ENCODE measurements around the gene D2HGDH.

Gene D2HGDH

DNA sequence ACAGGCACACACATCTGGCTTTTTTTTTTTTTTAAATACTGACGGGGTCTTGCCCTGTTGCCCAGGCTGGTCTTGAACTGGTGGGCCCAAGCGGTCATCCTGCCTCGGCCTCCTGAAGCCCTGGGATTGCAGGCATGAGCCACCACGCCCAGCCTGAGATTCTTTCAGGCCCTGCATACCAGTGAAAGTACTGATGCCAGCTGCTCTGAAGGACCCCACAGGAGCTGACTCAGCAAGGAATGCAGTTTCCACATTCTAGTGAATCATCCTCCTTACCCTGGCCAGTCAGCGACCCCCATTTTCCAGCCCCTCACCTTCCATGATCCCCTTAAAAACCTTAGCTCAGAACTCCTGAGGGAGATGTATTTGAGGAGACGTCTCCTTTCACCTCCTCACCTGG, 42.0 kb upstream of the D2HGDH start:
- peaks cover 5% of the 10 kb centered on the region for H3K36me3 ChIP-seq
- no peaks in the 10 kb centered on the region for H3K9me3 ChIP-seq
- H3K4me1 ChIP-seq (ENCODE audit: control insufficient read depth in 1 of 2, insufficient read depth in 1 of 2, low read depth in 1 of 2, low read length in 1 of 2): peaks cover 9 to 11% of the 10 kb centered on the region in 2 experiments
- TF ChIP-seq, protein P1, sequence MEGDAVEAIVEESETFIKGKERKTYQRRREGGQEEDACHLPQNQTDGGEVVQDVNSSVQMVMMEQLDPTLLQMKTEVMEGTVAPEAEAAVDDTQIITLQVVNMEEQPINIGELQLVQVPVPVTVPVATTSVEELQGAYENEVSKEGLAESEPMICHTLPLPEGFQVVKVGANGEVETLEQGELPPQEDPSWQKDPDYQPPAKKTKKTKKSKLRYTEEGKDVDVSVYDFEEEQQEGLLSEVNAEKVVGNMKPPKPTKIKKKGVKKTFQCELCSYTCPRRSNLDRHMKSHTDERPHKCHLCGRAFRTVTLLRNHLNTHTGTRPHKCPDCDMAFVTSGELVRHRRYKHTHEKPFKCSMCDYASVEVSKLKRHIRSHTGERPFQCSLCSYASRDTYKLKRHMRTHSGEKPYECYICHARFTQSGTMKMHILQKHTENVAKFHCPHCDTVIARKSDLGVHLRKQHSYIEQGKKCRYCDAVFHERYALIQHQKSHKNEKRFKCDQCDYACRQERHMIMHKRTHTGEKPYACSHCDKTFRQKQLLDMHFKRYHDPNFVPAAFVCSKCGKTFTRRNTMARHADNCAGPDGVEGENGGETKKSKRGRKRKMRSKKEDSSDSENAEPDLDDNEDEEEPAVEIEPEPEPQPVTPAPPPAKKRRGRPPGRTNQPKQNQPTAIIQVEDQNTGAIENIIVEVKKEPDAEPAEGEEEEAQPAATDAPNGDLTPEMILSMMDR (IDR thresholded peaks at IDR 0.05): no peak
- H3K27ac ChIP-seq: no peak overlapping the region
- H3K4me3 ChIP-seq (ENCODE audit: low read depth in 1 of 2, low read length in 1 of 2): no peak overlapping the region
- H3K27me3 ChIP-seq: no peaks in the 10 kb centered on the region

DNA sequence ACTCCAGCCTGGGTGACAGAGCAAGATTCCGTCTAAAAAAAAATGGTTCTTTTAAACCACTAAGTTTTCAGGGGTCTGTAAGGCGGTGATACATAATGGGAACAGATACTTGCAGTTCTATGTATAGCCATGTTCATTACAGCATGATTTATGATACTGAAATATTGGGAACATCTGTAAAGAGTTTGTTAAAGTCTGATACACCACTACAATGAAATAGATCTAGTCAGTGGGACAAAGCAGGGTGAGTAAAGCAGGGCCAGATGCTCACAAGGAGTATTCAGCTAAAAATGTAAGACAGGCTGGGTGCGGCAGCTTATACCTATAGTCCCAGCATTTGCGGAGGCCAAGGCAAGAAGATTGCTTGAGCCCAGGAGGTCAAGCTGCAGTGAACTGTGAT, 38.8 kb upstream of the D2HGDH start:
- TF ChIP-seq, protein P1 (IDR thresholded peaks at IDR 0.05): no peak

DNA sequence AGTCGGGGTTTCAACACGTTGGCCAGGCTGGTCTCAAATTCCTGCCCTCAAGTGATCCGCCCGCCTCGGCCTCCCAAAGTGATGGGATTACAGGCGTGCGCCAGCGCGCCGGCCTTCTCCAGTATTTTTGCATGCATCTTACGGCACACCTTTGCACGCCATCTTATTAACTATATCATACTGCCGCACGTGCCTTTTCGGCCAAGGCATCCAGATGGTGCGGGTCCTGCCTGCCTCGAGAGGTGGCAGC, 33.4 kb upstream of the D2HGDH start:
- H3K36me3 ChIP-seq: peaks cover 7% of the 10 kb centered on the region
- TF ChIP-seq, protein P1 (IDR thresholded peaks at IDR 0.05): peak; percentile 55
- no peaks in the 10 kb centered on the region for H3K27me3 ChIP-seq
- H3K4me1 ChIP-seq (ENCODE audit: control insufficient read depth in 1 of 2, insufficient read depth in 1 of 2, low read depth in 1 of 2, low read length in 1 of 2): peaks cover 16 to 17% of the 10 kb centered on the region in 2 experiments
- peak overlapping the region; percentile 87 for H3K27ac ChIP-seq
- H3K9me3 ChIP-seq: no peaks in the 10 kb centered on the region
- peak overlapping the region; percentile 80 to 92 for H3K4me3 ChIP-seq (ENCODE audit: low read depth in 1 of 2, low read length in 1 of 2)

More for the DNA sequence above, 38.8 kb upstream of the D2HGDH start:
- Histone ChIP-seq H3K4me1 (ENCODE audit: control insufficient read depth in 1 of 2, insufficient read depth in 1 of 2, low read depth in 1 of 2, low read length in 1 of 2) (peaks cover 0 to 3% of the 10 kb centered on the region in 2 experiments), H3K27me3 (no peaks in the 10 kb centered on the region), H3K9me3 (no peaks in the 10 kb centered on the region), H3K36me3 (no peaks in the 10 kb centered on the region), H3K4me3 (ENCODE audit: low read depth in 1 of 2, low read length in 1 of 2) (no peak overlapping the region), H3K27ac (no peak overlapping the region)

DNA sequence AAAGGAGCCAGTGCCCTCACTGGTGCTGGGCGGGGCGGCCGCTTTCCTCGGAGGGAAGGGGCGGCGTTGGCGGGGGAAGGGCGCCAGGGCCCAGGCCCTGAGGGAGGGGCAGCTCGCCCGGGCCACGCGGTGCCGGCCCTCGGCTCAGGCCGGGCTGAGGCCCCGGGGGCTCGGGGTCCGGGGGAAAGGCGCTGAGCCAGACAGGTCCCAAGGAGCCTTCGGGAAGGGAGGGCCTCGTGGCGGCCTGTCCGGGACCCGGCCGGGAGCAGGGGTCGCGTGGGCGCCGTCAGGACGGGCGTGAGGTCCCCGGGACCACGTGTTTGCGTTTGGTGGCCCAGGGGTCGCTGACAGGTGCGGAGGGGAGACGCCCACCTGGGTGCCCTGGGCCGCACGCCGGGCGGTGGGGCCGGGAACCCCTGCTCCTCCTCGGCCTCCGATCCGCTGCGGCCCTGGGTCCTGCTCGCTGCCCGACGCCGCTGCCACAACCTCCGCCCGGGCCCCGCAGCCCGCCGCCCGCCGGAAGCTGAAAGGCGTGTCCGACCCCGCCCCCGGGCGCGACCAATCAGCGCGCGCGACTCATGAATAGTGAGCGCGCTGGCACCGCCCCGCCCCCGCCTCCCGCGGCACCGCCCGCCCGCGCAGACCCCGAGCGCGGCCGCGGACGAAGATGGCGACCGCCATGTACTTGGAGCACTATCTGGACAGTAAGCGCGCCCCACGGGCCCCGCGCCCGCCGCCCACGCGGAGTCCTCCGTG, 32.9 kb upstream of the D2HGDH start, which contains the start of gene ING5:
Gene ING5 (plus strand): TSS at position 641 of the 756 bp plus-strand sequence. CDS start 27 bp downstream, at position 668.
- H3K9me3 ChIP-seq: no peaks in the 10 kb centered on the region
- H3K27me3 ChIP-seq: no peaks in the 10 kb centered on the region
- H3K36me3 ChIP-seq: peaks cover 7% of the 10 kb centered on the region
- H3K4me1 ChIP-seq (ENCODE audit: control insufficient read depth in 1 of 2, insufficient read depth in 1 of 2, low read depth in 1 of 2, low read length in 1 of 2): peaks cover 16 to 17% of the 10 kb centered on the region in 2 experiments
- TF ChIP-seq, protein P1 (IDR thresholded peaks at IDR 0.05): no peak
- H3K27ac ChIP-seq: peak within 1 kb of the TSS; percentile 87
- H3K4me3 ChIP-seq (ENCODE audit: low read depth in 1 of 2, low read length in 1 of 2): peak within 1 kb of the TSS; percentile 80 to 92

DNA sequence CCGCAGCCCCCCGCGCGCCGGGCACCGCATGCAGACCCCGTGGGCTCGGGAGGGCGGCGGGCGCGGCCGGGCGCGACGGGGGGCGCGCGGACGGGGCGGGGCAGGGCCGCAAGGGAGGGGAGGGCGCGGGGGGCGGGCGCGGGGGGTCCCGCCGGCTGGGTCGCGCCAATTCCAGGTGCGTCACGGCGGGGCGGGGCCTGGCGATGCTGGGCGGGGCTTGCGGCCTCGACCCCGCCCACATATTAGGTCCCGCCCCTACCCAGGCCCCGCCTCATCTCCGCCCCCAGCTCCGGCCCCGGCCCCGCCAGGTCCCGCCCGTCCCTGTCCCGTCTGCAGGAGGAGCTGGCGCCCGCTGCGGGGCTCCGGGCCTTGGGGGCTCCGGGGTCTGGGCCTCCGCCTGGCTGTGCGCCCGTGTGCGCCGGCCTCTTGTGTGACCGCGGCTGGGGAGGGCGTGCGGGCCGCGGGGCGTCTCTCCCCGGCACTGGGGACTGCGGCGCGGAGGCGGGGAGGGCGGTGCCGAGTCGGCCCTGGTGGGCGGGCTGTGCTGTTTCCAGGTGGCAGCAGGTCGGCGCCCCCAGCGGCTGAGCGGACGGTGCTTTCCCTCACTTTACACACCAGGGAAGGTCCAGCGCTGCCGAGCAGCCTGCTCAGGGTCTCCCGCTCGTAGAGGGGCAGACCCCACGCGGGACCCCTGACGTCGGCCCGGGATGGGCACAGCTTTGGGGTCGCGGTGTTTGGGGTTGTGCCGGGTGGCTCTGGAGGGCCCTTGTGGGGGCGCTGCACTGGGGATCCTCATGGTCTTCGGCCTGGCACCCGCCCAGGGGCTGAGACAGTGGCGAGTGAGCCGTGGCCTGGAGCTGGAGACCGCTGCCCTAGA, 32.0 kb upstream of the D2HGDH start:
- TF ChIP-seq, protein P1 (IDR thresholded peaks at IDR 0.05): no peak
- H3K9me3 ChIP-seq: no peaks in the 10 kb centered on the region
- H3K27ac ChIP-seq: peak overlapping the region; percentile 87
- H3K27me3 ChIP-seq: no peaks in the 10 kb centered on the region
- peaks cover 10% of the 10 kb centered on the region for H3K36me3 ChIP-seq
- H3K4me3 ChIP-seq (ENCODE audit: low read depth in 1 of 2, low read length in 1 of 2): peak overlapping the region; percentile 80 to 92
- H3K4me1 ChIP-seq (ENCODE audit: control insufficient read depth in 1 of 2, insufficient read depth in 1 of 2, low read depth in 1 of 2, low read length in 1 of 2): peaks cover 16 to 17% of the 10 kb centered on the region in 2 experiments

All from neutrophil (primary cell).